ENCODE measurements around the gene THRAP3.
"Not testable (repeated sequence)": the region's sequence is repeated elsewhere in the genome, so short reads cannot be mapped to it uniquely, and the experiment has no call there.

THRAP3 gene

GRCh38 chr1:36178471-36179219, 45.6 kb upstream of the THRAP3 start:
- H3K4me3 ChIP-seq (ENCODE audit: low read depth, low read length), result no peak overlapping the region

GRCh38 chr1:36179220-36179600, 45.0 kb upstream of the THRAP3 start:
- TF ChIP-seq, protein P1, sequence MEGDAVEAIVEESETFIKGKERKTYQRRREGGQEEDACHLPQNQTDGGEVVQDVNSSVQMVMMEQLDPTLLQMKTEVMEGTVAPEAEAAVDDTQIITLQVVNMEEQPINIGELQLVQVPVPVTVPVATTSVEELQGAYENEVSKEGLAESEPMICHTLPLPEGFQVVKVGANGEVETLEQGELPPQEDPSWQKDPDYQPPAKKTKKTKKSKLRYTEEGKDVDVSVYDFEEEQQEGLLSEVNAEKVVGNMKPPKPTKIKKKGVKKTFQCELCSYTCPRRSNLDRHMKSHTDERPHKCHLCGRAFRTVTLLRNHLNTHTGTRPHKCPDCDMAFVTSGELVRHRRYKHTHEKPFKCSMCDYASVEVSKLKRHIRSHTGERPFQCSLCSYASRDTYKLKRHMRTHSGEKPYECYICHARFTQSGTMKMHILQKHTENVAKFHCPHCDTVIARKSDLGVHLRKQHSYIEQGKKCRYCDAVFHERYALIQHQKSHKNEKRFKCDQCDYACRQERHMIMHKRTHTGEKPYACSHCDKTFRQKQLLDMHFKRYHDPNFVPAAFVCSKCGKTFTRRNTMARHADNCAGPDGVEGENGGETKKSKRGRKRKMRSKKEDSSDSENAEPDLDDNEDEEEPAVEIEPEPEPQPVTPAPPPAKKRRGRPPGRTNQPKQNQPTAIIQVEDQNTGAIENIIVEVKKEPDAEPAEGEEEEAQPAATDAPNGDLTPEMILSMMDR (IDR thresholded peaks at IDR 0.05; ENCODE audit: borderline replicate concordance, insufficient read depth, low read depth, low read length), result no peak
- no peak overlapping the region for H3K4me3 ChIP-seq (ENCODE audit: low read depth, low read length)

More at GRCh38 chr1:36178471-36179219, 45.6 kb upstream of the THRAP3 start:
- TF ChIP-seq, protein P1 (IDR thresholded peaks at IDR 0.05; ENCODE audit: borderline replicate concordance, insufficient read depth, low read depth, low read length), result no peak

- no peak overlapping the region for H3K4me3 ChIP-seq (ENCODE audit: low read depth, low read length)
- TF ChIP-seq, protein P1 (IDR thresholded peaks at IDR 0.05; ENCODE audit: borderline replicate concordance, insufficient read depth, low read depth, low read length), result no peak
These were observed 41.5 kb upstream of the THRAP3 start for GRCh38 chr1:36182734-36183133.

GRCh38 chr1:36183309-36183856, 40.9 kb upstream of the THRAP3 start:
- TF ChIP-seq, protein P1 (IDR thresholded peaks at IDR 0.05; ENCODE audit: borderline replicate concordance, insufficient read depth, low read depth, low read length), result no peak

GRCh38 chr1:36187800-36188593, 36.2 kb upstream of the THRAP3 start:
- TF ChIP-seq, protein P1 (IDR thresholded peaks at IDR 0.05; ENCODE audit: borderline replicate concordance, insufficient read depth, low read depth, low read length), result peak; percentile 89
- no peak overlapping the region for H3K4me3 ChIP-seq (ENCODE audit: low read depth, low read length)

More at GRCh38 chr1:36183309-36183856, 40.9 kb upstream of the THRAP3 start:
- H3K4me3 ChIP-seq (ENCODE audit: low read depth, low read length), result no peak overlapping the region

GRCh38 chr1:36196805-36197204, 27.4 kb upstream of the THRAP3 start:
- H3K4me3 ChIP-seq (ENCODE audit: low read depth, low read length), result not testable (repeated sequence)

DNA sequence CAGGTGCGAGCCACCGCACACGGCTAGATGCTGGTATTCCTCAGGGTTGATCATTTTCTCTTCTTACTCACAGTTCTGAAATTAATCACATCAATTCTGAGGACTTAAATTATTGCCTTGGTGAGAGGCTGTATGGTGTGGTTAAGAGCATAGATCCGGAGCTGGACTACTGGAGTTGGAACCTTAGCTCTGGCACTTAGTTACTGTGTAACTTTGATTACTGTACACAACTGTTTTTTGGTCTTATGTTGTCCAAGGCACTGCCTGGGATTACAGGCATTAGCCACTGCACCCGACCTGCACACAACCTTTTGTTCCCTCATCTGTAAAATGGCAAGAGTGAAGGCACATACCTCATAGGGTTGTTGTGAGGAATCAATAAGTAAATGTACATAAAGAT, 25.6 kb upstream of the THRAP3 start:
- no peak overlapping the region for H3K4me3 ChIP-seq (ENCODE audit: low read depth, low read length)
- TF ChIP-seq, protein P1 (IDR thresholded peaks at IDR 0.05; ENCODE audit: borderline replicate concordance, insufficient read depth, low read depth, low read length), result no peak

All from GM12875 (cell line).